Daoy (cell line): Measurements from ENCODE around the gene CIAO3. TPM values are rescaled to one million over a fixed set of nuclear protein-coding genes. Genes with fewer than 3 reads are reported as not detected.
A peak's percentile ranks its signal among the peaks of the same experiment; 100 is the strongest.

Experiments used
- DNase-seq: peaks from one replicate; pipeline ENCODE4 v3.0.0-alpha.2; 2015; ENCODE audit warnings: low read depth
- total RNA-seq: library from RNA; depleted of rRNA; stranded (reverse); fragments of >200 nt; shearing (Covaris generic); gene quantifications from 2 replicates; pipeline ENCODE4 v1.2.3, GENCODE V29; 2014; rRNA removed

CIAO3 gene
- total RNA-seq = 20.0 and 23.7 TPM in 2 replicates

GRCh38 chr16:740764-741505 is at the start of gene CIAO3:
Gene CIAO3 (minus strand): TSS chr16:740997. CDS start chr16:740985, 12 bp downstream.
- DNase-seq = peak; percentile 94

GRCh38 chr16:790086-790485 is 49.3 kb upstream of the CIAO3 start:
- no peak for DNase-seq

DNA sequence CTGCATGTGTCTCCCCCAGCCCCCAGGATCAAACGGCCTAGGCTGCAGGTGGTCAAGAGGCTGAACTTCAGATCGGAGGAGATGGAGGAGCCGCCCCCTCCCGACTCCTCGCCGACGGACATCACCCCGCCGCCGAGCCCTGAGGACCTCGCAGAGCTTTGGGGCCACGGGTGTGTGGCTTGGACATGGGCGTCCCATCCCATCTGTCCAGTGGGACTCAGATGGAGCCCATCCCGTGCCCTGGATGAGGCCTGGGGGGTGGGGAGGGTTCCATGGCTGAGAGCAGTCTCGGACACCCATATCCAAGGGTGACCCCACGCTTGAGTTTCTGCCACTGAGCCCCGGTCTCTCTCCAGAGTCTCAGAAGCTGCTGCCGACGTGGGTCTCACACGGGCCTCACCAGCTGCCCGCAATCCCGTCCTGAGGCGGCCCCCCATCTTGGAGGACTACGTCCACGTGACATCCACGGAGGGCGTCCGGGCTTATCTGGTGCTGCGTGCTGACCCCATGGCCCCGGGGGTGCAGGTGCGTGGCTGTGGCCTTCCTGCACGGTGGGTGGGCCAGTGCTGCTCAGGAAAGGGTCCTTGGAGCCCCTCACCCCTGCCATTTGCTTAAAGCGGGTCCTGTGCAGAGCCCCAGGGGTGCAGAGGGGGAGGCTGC is 48.5 kb upstream of the CIAO3 start:
- DNase-seq = no peak

GRCh38 chr16:788399-789126 is 47.8 kb upstream of the CIAO3 start, which contains the start of gene CHTF18:
Gene CHTF18 (plus strand): TSS chr16:788620. CDS start chr16:788685, 65 bp downstream.
- peak; percentile 94 for DNase-seq

DNA sequence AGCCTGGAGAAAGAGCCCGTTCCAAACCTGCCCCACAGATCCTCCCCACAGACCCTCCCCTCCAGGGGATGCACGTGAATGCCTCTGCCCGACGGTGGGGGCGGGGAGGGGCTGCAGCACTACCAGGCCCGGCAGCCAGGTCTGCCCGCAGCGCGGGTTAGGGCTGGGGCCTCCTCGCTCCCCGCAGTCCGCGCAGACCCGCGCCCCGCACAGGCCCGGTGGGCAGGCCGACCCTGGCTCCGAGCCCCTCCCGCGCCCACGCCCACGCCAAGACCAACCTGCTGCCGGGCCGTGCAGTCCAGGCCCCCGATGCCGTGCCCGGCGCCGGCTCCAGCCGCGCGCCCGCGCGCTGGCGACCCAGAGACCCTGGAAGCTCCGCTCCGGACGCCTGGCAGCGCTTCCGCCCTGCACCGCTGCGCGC is 47.2 kb upstream of the CIAO3 start, which contains the start of gene RPUSD1:
Gene RPUSD1, minus strand, starts transcription at position 404 of the 421 bp plus-strand sequence. CDS start 644 bp downstream, outside the sequence.
- DNase-seq = no peak

- no peak for DNase-seq
Observed at GRCh38 chr16:787321-787966, 46.6 kb upstream of the CIAO3 start.

GRCh38 chr16:785563-786535 is 45.1 kb upstream of the CIAO3 start:
- peak; percentile 62 for DNase-seq

DNA sequence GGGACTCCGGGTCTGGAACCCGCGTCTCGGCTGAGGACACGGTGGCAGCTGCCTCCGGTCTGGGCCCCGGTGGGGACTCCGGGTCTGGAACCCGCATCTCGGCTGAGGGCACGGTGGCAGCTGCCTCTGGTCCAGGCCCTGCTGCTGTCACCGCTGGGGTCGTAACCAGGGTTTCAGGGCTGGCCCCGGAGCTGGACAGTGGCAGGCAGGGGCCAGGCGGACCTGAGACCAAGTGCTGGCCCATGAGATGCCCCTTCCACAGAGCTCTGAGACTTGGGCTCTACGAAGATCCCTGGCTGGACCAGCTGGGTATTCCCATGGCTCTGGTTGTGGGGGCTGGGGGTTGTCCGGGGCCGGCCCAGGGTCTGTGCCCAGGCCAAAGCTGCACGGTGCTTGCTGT is 43.6 kb upstream of the CIAO3 start:
- no peak for DNase-seq

- DNase-seq = no peak
Observed at GRCh38 chr16:783404-784161, 42.8 kb upstream of the CIAO3 start.

DNA sequence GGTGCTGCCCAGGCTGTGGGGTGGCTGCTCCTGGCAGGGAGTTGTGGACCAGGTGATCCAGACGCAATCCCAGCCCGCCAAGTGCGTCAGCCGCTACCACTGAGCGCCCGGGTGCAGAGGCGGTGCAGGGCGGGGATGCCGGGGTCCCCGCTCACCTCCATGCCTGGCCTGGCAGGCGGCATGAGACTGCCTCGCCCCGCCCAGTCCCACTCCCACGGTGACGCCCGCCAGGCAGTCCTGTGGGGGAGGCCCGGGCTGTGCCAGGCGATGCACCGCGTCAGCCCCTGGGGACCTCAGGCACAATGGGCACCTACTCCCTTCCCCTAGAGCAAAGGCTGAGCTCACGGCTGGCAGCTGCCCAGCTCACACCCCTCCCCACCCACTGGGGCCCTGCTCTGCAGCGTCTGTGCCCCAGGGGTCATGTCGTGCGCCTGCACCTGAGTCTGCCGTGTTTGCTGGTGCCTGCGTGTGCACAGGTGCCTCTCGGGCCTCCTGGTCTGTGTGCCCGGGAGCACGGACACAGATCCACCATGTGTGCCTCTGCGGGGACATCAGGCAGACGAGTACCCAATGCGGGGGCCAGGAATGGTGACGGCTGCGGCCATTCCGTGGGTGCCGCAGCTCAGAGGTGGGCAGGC is 42.1 kb upstream of the CIAO3 start:
- DNase-seq = no peak

GRCh38 chr16:782258-782657 is 41.5 kb upstream of the CIAO3 start:
- DNase-seq = no peak

DNA sequence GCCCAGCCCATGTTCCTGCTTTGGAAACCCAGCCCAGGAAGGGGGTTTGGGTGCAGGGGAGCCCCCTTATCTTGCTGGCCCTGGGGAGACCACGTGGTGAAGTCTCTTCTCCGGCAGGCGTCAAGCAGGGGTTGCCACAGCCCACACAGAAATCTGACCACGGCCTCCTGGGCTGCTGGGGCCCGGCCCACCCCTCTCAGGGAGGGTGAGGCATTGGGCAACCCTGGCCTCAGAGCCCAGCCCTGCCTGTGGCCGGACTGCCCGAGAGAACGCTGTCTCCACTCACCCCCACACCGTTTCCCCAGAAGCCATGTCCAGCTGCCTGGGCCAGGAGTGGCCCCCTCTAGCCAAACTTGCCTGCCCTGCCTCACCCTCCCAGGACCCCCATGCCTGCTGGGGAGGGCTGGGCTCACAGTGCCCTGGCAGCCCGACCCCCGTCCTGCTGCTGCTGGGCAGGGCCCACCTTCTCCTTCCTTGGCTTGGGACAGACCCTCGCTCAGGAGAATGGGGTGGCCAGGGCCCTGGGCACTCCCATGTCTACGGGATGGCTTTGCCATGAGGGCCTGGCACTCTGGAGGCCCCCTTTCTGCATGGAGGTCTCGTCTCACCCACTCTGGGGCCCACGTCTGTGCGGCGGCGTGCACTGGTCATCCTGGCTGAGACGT is 40.7 kb upstream of the CIAO3 start:
- DNase-seq = no peak

DNA sequence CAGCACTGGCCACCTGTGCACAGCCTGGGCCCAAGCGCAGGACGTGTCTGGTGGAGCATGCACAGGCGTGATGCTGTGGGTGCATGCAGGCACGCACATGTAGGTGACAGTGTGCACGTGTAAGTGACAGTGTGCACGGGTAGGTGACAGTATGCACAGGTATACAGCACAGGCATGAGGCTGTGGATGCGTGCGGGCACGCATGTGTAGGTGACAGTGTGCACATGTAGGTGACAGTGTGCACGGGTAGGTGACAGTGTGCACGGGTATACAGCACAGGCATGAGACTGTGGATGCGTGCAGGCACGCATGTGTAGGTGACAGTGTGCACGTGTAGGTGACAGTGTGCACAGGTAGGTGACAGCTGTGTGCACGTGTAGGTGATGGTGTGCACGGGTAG is 39.5 kb upstream of the CIAO3 start:
- no peak for DNase-seq

DNA sequence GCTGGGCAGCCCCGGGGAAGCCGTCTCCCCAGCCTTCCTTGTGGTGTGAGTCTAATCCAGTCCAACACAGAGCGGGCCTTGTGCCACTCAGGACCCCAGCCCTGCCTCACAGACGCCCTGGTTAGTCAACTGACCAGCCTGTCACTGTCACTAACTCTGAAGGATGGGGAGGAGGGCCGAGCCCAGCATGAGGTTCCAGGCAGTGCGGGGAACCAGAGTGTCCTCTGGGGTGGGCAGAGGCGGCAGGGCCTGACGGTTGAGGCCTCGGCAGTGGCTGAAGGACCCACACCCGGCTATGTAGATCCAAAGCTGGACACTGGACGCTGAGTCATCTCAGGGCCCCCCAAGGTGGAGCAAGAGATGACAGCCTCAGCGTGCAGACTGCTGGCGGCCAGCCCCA is 38.8 kb upstream of the CIAO3 start:
- DNase-seq = no peak

DNA sequence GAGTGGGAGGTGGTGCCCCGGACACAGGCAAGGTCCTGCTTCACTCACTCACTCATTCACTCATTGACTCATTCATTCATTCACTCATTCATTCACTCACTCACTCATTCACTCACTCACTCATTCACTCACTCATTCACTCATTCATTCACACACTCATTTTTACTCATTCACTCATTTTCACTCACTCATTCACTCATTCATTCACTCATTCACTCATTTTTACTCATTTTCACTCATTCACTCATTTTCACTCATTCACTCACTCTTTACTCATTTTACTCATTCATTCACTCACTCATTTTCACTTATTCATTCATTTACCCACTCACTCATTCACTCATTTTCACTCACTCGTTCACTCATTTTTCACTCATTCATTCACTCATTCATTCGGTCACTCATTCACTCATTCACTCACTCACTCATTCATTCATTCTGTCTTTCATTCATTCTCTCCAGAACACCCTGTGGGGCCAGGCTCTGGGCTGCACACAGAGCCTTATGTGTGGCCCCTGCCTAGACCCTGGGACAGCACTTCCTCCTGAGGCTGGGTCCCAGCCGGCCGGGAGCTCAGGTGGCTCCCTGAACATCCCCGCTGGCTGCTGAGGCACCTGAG is 38.2 kb upstream of the CIAO3 start:
- DNase-seq = no peak

DNA sequence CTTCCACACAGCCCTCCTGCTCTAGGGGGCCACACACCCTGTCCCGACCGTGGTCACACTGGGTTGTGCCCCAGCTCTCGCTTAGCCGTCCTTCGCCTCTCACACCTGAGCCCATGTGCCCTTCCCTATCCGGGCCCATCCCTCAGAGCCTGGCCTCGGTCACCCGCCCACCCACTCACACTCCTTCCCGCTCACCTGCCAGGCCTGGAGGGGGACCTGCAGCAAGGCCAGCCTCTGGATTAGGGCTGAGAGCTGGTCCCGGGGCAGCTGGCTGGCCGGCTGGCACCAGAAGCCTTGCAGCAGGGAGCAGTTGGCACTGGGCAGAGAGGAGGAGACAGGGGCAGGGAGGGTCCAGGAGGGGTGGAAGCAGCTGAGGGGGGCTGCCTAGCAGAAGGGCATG is 37.6 kb upstream of the CIAO3 start:
- no peak for DNase-seq

- peak; percentile 65 for DNase-seq
Observed at GRCh38 chr16:777826-778225, 37.0 kb upstream of the CIAO3 start.

GRCh38 chr16:776824-777223 is 36.0 kb upstream of the CIAO3 start:
- no peak for DNase-seq
